Measurements from ENCODE around the gene CD46.
"Not testable (repeated sequence)": the region's sequence is repeated elsewhere in the genome, so short reads cannot be mapped to it uniquely, and the experiment has no call there.

CD46 gene

GRCh38 chr1:207752456-207752998, 673 bp downstream of the CD46 start:
- DNase-seq, result no peak

DNA sequence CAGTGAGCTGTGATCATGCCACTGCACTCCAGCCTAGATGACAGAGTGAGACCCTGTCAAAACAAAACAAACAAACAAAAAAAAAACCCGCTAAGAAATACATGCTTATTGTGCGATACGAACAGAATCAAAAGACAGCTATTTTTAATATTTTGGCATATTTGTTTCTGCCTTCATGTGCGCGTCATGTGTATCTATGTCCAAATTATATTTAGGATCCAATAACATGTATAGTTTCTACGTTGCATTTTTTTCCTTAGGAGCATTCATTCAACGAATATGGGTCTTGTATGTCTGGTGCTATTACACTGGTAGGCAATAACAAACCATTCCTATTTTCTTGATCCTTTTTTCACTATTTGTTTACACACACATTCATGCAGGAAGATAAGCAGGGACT, 1.8 kb downstream of the CD46 start:
- no peak for DNase-seq

DNA sequence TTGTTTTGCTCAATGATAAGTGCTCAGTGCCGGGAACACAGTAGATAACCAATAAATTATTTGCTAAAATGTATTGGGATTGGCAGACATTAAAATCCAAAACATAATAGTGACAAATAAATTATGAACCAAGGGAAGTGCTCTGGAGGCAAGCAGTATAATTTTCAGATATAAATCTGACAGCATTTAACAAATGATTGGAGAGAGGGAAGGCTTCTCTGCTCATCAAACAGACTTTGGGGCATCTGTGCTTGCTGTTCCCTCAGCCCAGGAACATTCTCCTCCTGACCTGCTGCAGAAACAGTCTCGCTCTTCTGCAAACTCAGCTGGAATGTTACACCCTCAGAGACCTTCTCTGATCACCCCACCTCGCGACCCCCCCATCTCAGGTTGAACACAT, 2.2 kb downstream of the CD46 start:
- no peak for DNase-seq

DNA sequence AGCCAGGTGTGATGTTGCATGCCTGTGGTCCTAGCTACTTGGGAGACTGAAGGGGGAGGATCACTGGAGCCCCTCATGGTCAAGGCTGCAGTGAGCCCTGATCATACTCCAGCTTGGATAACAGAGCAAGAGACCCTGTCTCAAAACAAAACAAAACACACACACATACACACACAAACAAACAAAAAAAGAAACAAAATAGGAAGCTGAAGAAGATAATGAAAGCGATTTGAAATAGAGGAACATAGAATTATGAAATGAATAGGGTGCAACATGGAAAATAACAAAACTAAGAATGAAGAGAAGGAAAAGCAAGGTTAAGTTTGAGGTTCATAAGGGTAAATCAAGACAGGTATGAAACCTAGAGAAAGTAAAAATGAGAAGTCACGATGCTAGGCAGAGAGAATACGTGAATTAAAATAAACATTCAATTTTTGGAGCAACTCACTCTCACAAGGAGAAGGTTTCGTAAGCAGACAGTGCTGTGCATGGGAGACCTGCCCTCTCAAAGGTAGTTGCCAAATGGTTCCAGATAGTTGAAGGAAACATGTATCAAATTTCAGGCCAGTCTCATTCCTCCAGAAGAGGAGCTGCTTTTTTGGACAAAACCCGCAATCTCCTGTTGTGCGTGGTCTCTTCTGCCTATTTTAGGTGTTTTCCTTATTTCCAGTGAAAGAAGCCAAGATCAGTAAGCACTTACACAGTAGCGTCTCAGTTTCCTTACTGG, 3.3 kb downstream of the CD46 start:
- no peak for DNase-seq

DNA sequence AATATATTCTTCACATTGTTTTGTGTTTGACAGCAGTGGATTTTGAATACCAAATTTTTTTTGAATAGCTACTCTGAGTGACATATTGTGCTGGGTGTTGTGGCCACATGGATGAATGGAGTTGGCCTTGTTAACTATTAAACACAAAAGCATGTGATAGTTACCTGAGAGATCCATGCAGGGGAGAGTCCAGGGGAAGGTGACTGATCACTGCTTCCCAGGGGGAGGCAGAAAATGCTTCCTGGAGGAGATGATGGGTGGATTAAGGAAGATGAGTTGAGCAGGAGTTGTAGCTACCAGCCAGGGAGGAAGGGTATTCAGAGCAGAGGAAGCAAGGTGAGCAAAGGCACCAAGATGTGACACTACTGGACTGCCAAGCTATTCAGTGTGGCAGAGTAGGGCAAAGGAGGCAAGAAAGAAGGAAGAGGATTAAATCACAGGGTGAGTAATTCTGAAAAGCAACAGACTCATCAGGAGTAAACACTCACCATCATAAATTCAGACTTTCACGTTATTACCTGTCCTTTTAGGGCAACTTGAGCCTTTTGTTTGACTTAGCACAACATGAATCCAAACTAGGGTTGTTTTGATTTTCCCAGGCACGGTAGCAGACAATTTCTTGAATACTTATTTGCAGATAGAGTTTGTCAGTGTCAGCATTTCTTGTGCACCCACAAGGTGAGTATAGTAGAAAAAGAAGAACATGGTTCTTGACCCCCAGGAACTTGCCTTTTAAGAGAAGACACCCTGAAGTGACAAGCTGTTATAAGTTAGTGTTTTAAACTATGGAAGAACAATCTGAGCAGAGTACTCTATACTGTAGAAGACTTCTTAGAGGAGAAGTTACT, 4.2 kb downstream of the CD46 start:
- DNase-seq, result no peak

- no peak for DNase-seq
These were observed 10.8 kb downstream of the CD46 start for GRCh38 chr1:207762622-207763021.

DNA sequence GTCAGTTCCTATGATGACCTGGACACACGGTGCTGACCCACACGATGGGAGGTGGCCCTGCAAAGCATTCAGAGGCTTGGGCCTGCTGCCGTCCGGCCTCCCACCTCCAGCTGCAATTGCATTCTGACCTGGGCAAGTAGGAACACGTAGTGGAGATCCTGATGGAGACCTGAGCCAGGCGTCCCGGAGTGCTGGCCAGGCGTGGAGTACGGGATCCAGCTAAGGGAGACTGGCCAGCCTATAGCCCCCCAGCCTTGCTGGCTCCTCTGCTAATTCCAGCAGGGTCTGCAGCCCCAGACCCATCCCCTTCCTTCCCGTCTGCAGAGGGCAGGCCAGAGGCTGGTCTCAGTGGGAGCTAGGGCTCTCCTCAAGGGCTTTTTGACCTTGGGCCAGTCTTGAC, 11.2 kb downstream of the CD46 start:
- DNase-seq, result no peak

DNA sequence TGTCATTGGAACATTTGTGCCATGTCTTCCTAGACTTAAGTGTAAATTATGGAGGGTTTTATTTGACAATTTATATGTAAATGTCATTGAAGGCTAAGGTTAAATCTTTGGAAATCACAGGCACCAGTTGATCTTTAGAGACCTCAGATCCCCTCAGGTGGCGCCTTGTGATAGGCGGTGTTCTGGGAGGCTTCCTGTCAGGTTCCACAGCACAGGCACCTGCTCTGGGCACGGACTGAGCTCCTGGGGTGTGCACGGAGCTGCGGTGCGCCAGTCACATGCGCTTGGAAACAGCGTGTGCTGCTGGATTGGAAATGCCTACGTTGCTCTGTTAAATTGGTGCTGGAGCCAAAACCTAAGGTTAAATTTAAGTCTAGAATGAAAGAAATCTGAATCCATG, 12.1 kb downstream of the CD46 start:
- no peak for DNase-seq

GRCh38 chr1:207766569-207766968, 14.7 kb downstream of the CD46 start:
- no peak for DNase-seq

GRCh38 chr1:207770514-207770913, 18.7 kb downstream of the CD46 start:
- DNase-seq, result not testable (repeated sequence)

- not testable (repeated sequence) for DNase-seq
These were observed 24.2 kb downstream of the CD46 start for GRCh38 chr1:207776045-207776444.

- not testable (repeated sequence) for DNase-seq
These were observed 25.6 kb downstream of the CD46 start for GRCh38 chr1:207777412-207777811.

DNA sequence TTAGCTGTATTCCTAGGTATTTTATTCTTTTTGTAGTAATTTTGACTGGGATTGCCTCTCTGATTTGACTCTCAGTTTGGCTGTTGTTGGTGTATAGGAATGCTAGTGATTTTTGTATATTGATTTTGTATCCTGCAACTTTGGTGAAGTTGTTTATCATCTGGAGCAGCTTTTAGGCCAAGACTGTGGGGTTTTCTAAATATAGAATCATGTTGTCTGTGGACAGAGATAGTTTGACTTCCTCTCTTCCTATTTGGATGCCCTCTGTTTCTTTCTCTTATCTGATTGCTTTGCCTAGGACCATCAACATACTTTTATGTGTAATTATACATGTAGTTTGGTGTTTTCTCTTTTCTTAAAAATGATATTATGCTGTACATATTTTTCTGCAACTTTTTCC, 27.2 kb downstream of the CD46 start:
- no peak for DNase-seq

GRCh38 chr1:207781312-207781711, 29.5 kb downstream of the CD46 start:
- DNase-seq, result no peak

- no peak for DNase-seq
These were observed 35.9 kb downstream of the CD46 start for GRCh38 chr1:207787776-207788175.

GRCh38 chr1:207789386-207789785, 37.5 kb downstream of the CD46 start:
- no peak for DNase-seq

DNA sequence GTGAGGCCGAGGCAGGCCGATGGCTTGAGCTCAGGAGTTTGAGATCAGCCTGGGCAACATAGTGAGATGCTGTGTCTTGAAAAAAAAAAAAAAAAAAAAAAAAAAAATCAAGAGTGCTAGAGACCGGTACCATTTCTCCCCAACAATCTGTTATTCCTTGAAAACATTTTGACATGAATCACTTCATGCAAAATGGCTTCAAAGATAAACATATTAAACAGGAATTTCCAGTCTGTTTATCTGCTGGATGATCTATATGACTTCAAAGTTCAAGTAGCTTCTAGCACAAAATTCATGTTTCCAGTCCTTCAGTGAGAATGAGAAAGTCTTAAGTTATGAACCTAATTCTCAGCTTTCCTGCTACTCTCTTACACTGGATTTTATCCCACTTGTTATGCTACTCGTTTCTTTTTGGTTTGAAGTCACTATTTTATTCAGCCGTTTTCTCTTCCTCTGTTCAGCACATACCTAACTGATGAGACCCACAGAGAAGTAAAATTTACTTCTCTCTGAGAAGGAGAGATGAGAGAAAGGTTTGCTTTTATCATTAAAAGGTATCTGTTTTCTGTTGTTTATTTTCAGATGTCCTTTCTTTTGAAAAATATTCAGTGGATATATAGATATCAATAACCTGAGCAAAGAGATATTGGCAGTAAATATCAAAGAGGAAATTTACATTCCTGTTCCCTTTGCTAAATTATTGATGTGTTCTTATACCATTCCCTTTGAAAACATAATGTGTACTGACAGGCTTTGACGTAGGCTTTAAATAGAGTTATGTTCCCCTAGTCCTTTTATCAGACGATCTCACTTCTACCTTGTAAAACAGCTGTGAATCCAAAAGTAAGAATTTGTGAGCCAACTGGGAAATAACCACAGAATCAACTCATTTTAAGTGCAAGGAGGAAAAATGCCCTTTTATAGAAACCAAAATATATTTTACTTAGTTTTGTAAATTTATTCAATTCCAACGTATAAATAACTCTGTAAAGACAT, 38.2 kb downstream of the CD46 start:
- no peak for DNase-seq

GRCh38 chr1:207791290-207791689, 39.4 kb downstream of the CD46 start:
- DNase-seq, result no peak

DNA sequence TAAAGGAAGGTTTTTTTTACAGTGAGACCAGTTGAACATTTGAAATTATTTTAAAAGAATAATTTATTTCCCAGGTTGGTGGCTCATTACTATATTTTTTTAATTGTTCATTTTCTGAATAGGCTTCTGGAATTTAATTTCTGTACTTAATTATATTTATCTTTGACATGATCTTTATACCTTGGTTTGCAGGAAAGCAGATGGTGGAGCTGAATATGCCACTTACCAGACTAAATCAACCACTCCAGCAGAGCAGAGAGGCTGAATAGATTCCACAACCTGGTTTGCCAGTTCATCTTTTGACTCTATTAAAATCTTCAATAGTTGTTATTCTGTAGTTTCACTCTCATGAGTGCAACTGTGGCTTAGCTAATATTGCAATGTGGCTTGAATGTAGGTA, 41.5 kb downstream of the CD46 start:
- no peak for DNase-seq

- DNase-seq, result no peak
These were observed 43.0 kb downstream of the CD46 start for GRCh38 chr1:207794861-207795260.

DNA sequence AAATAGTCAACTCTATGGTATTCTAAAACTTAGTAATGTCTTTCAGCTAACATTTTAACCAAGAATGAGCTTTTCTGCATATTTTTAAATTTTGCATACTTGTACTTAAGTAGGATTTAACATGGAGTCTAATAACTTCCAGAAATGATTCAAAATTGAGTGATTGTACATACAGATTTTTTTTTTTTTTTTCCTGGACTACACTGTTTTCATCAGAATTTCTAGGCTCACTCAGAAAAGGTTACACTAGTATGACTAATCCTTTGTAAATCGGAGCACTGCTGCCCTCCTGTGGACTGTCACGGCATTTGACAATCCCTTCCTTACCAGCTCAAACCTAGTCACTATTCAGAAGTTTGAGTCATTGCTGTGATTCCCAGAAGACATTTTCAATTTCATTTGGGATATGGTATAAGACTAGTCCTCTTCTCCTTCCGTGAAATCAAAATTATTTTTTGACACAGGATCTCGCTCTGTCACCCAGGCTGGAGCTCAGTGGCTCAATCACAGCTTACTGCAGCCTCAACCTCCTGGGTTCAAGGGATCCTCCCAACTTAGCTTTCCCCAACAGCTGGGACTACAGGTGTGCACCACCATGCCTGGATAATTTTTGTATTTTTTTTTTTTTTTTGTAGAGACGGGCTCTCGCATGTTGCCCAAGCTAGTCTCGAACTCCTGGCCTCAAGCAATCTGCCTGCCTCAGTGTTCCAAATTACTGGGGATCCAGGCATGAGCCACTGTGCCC, 45.5 kb downstream of the CD46 start:
- peak; percentile 21 to 70 (median 48) for DNase-seq

DNA sequence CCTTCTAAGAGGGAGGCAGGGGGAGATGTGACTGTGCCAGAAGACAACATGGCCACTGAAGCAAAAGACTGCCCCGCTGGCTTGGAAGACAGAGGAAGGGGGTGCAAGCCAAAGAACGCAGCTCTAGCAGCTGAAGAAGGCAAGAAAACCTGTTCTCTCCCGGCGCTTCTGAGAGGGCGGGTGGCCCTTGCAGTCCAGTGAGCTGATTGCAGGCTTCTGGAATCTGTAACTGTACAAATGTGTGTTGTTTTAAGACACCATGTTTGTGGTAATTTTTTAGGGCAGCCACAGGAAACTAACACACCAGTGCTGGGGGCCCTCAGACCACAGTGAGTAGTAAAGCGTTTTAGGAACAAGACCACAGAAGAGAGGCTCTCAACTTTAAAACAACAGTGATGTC, 47.0 kb downstream of the CD46 start:
- no peak for DNase-seq

Data from activated naive CD4-positive, alpha-beta T cell (primary cell).